ENCODE data around the gene RUNX2. TPM values are rescaled to one million over a fixed set of nuclear protein-coding genes. Genes with fewer than 3 reads are reported as not detected.
"Not testable (repeated sequence)": the region's sequence is repeated elsewhere in the genome, so short reads cannot be mapped to it uniquely, and the experiment has no call there.

Gene RUNX2
- total RNA-seq, 2 donors from 2014 or later = 30.8 to 33.7 TPM

- no peak overlapping the region for H3K4me3 Mint-ChIP-seq
- no peaks in the 10 kb centered on the region for H3K27me3 Mint-ChIP-seq
- peaks cover 9% of the 10 kb centered on the region for H3K4me1 Mint-ChIP-seq
- H3K36me3 Mint-ChIP-seq (ENCODE audit: low read depth) = peaks cover 6% of the 10 kb centered on the region
- no peak overlapping the region for H3K27ac Mint-ChIP-seq
- no peak for ATAC-seq (replicated peaks)
- no peaks in the 10 kb centered on the region for H3K9me3 Mint-ChIP-seq
These were observed 339.2 kb downstream of the RUNX2 start for GRCh38 chr6:45667300-45667699.

GRCh38 chr6:45667766-45668165 lies 339.6 kb downstream of the RUNX2 start:
- Mint-ChIP-seq H3K4me1 (peaks cover 9% of the 10 kb centered on the region), H3K36me3 (ENCODE audit: low read depth) (peaks cover 6% of the 10 kb centered on the region), H3K27me3 (no peaks in the 10 kb centered on the region), H3K4me3 (no peak overlapping the region), H3K27ac (no peak overlapping the region), H3K9me3 (no peaks in the 10 kb centered on the region)
- no peak for ATAC-seq (replicated peaks)

- Mint-ChIP-seq H3K9me3 (no peaks in the 10 kb centered on the region), H3K4me1 (peaks cover 9% of the 10 kb centered on the region), H3K36me3 (ENCODE audit: low read depth) (peaks cover 6% of the 10 kb centered on the region), H3K27me3 (no peaks in the 10 kb centered on the region), H3K4me3 (no peak overlapping the region), H3K27ac (no peak overlapping the region)
- no peak for ATAC-seq (replicated peaks)
These were observed 340.6 kb downstream of the RUNX2 start for GRCh38 chr6:45668705-45669104.

GRCh38 chr6:45673167-45673566 lies 345.0 kb downstream of the RUNX2 start:
- ATAC-seq (replicated peaks) = not testable (repeated sequence)

GRCh38 chr6:45675166-45675565 lies 347.0 kb downstream of the RUNX2 start:
- not testable (repeated sequence) for H3K27me3 Mint-ChIP-seq; ATAC-seq (replicated peaks); H3K4me3 Mint-ChIP-seq; H3K36me3 Mint-ChIP-seq (ENCODE audit: low read depth); H3K9me3 Mint-ChIP-seq; H3K27ac Mint-ChIP-seq
- peaks cover 25% of the 10 kb centered on the region for H3K4me1 Mint-ChIP-seq

More at GRCh38 chr6:45673167-45673566, 345.0 kb downstream of the RUNX2 start:
- H3K27me3 Mint-ChIP-seq; H3K4me3 Mint-ChIP-seq; H3K9me3 Mint-ChIP-seq; H3K27ac Mint-ChIP-seq; H3K36me3 Mint-ChIP-seq (ENCODE audit: low read depth): not testable (repeated sequence)
- peaks cover 14% of the 10 kb centered on the region for H3K4me1 Mint-ChIP-seq

- no peaks in the 10 kb centered on the region for H3K9me3 Mint-ChIP-seq
- H3K27ac Mint-ChIP-seq = no peak overlapping the region
- no peak overlapping the region for H3K4me3 Mint-ChIP-seq
- peaks cover 25% of the 10 kb centered on the region for H3K4me1 Mint-ChIP-seq
- ATAC-seq (replicated peaks) = no peak
- H3K36me3 Mint-ChIP-seq (ENCODE audit: low read depth) = no peaks in the 10 kb centered on the region
- H3K27me3 Mint-ChIP-seq = no peaks in the 10 kb centered on the region
These were observed 347.5 kb downstream of the RUNX2 start for GRCh38 chr6:45675634-45676033.

- H3K9me3 Mint-ChIP-seq = no peaks in the 10 kb centered on the region
- H3K27ac Mint-ChIP-seq = no peak overlapping the region
- H3K27me3 Mint-ChIP-seq = no peaks in the 10 kb centered on the region
- ATAC-seq (replicated peaks) = no peak
- H3K4me1 Mint-ChIP-seq = peaks cover 25% of the 10 kb centered on the region
- H3K36me3 Mint-ChIP-seq (ENCODE audit: low read depth) = no peaks in the 10 kb centered on the region
- peak overlapping the region; percentile 81 for H3K4me3 Mint-ChIP-seq
These were observed 348.2 kb downstream of the RUNX2 start for GRCh38 chr6:45676380-45676779.

GRCh38 chr6:45677381-45678284 lies 349.5 kb downstream of the RUNX2 start:
- Mint-ChIP-seq H3K27me3 (no peaks in the 10 kb centered on the region), H3K4me1 (peaks cover 33% of the 10 kb centered on the region), H3K27ac (peak overlapping the region; percentile 86), H3K36me3 (ENCODE audit: low read depth) (no peaks in the 10 kb centered on the region), H3K4me3 (peak overlapping the region; percentile 81), H3K9me3 (peaks cover 3% of the 10 kb centered on the region)
- peak; percentile 59 for ATAC-seq (replicated peaks)

- Mint-ChIP-seq H3K27me3 (no peaks in the 10 kb centered on the region), H3K4me1 (peaks cover 33% of the 10 kb centered on the region), H3K27ac (peak overlapping the region; percentile 86), H3K9me3 (peaks cover 3% of the 10 kb centered on the region), H3K4me3 (peak overlapping the region; percentile 81), H3K36me3 (ENCODE audit: low read depth) (no peaks in the 10 kb centered on the region)
- ATAC-seq (replicated peaks) = no peak
These were observed 350.1 kb downstream of the RUNX2 start for GRCh38 chr6:45678285-45678607.

- H3K27ac Mint-ChIP-seq = peak overlapping the region; percentile 44
- peaks cover 3% of the 10 kb centered on the region for H3K9me3 Mint-ChIP-seq
- no peak for ATAC-seq (replicated peaks)
- H3K27me3 Mint-ChIP-seq = no peaks in the 10 kb centered on the region
- no peaks in the 10 kb centered on the region for H3K36me3 Mint-ChIP-seq (ENCODE audit: low read depth)
- H3K4me3 Mint-ChIP-seq = peak overlapping the region; percentile 23
- H3K4me1 Mint-ChIP-seq = peaks cover 33% of the 10 kb centered on the region
These were observed 351.0 kb downstream of the RUNX2 start for GRCh38 chr6:45679163-45679562.

- no peak for ATAC-seq (replicated peaks)
- Mint-ChIP-seq H3K4me3 (peak overlapping the region; percentile 23), H3K27me3 (no peaks in the 10 kb centered on the region), H3K27ac (peak overlapping the region; percentile 44), H3K4me1 (peaks cover 33% of the 10 kb centered on the region), H3K9me3 (peaks cover 3% of the 10 kb centered on the region), H3K36me3 (ENCODE audit: low read depth) (no peaks in the 10 kb centered on the region)
These were observed 351.5 kb downstream of the RUNX2 start for GRCh38 chr6:45679631-45680030.

GRCh38 chr6:45681860-45682511 lies 353.9 kb downstream of the RUNX2 start:
- Mint-ChIP-seq H3K27me3 (no peaks in the 10 kb centered on the region), H3K36me3 (ENCODE audit: low read depth) (no peaks in the 10 kb centered on the region), H3K4me3 (peak overlapping the region; percentile 17), H3K9me3 (peaks cover 3% of the 10 kb centered on the region), H3K4me1 (peaks cover 30% of the 10 kb centered on the region), H3K27ac (peak overlapping the region; percentile 73)
- peak; percentile 93 for ATAC-seq (replicated peaks)

- Mint-ChIP-seq H3K27me3 (no peaks in the 10 kb centered on the region), H3K36me3 (ENCODE audit: low read depth) (no peaks in the 10 kb centered on the region), H3K4me3 (no peak overlapping the region), H3K9me3 (peaks cover 3% of the 10 kb centered on the region), H3K27ac (no peak overlapping the region), H3K4me1 (peaks cover 9% of the 10 kb centered on the region)
- ATAC-seq (replicated peaks) = no peak
These were observed 356.3 kb downstream of the RUNX2 start for GRCh38 chr6:45684476-45684875.

- no peak overlapping the region for H3K27ac Mint-ChIP-seq
- no peak for ATAC-seq (replicated peaks)
- H3K4me1 Mint-ChIP-seq = peaks cover 7% of the 10 kb centered on the region
- H3K36me3 Mint-ChIP-seq (ENCODE audit: low read depth) = no peaks in the 10 kb centered on the region
- H3K27me3 Mint-ChIP-seq = no peaks in the 10 kb centered on the region
- H3K9me3 Mint-ChIP-seq = peaks cover 3% of the 10 kb centered on the region
- no peak overlapping the region for H3K4me3 Mint-ChIP-seq
These were observed 356.9 kb downstream of the RUNX2 start for GRCh38 chr6:45685076-45685475.
